AG09319 (cell line): ENCODE data around the gene UBAC2.

Experiments
- DNase-seq: peaks from one replicate; pipeline ENCODE4 v3.0.0-alpha.2; 2010; ENCODE audit warnings: low read depth; ENCODE audit errors: extremely low read depth
- CTCF ChIP-seq: IDR thresholded peaks from 2 replicates; pipeline ENCODE4 v1.5.1; 2011; ENCODE audit warnings: low read depth, mild to moderate bottlenecking, inconsistent platforms, low read length, moderate library complexity

The UBAC2 gene

GRCh38 chr13:99313501-99313900, 112.8 kb downstream of the UBAC2 start:
- DNase-seq = no peak
- no peak for TF ChIP-seq CTCF

GRCh38 chr13:99313941-99314340, 113.3 kb downstream of the UBAC2 start:
- DNase-seq = no peak
- TF ChIP-seq CTCF = no peak

- DNase-seq = no peak
- no peak for TF ChIP-seq CTCF
Observed at GRCh38 chr13:99314640-99315176, 114.1 kb downstream of the UBAC2 start.

DNA sequence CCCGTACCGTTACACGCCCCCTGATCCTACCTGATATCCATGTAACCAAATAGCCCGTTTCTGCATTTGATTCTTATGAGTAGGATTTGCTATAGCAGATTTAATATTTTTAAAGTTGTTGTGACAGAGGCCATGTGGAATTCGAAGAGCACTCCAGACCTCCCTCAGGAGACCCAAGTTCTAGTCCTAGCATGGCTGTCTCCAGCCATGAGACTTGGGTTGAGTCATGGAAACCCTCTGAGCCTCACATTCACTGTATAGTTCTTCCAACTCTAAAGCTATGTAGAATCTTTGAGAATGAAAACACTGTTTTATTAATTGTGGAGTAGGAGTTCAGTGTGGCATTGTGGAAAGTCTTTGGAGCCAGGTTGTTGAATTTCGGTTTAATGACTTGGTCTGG, 114.5 kb downstream of the UBAC2 start:
- no peak for DNase-seq

GRCh38 chr13:99316224-99316623, 115.6 kb downstream of the UBAC2 start:
- TF ChIP-seq CTCF = no peak
- no peak for DNase-seq

More for the DNA sequence above, 114.5 kb downstream of the UBAC2 start:
- TF ChIP-seq CTCF = no peak

DNA sequence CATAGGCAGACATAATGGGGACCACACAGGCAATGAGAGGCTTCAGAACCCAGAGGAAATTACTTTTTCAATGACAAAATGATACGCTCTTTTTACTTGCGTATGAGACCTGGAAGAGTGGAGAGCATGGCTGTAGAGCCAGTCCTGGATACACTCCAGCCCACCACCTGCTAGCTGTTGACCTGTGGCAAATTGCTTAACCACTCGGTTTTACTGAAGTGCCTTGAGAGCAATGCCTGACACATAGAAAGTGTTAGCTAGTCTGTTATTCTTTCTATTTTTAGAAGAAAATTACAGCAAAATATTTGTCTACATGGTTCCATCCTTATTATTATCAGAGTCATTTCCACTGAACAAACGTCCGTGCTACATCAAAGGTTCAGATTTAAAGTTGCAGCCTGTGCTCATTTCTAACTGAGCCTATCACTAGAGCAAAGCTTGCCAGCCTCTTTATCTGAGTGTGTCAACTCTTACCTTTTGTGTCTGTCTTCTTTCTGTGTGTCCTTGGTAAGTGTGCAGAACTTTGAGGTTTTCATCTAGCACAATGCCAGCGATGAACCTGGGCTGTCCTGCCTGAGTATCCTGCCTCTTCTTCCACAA, 116.1 kb downstream of the UBAC2 start:
- no peak for DNase-seq
- TF ChIP-seq CTCF = no peak

DNA sequence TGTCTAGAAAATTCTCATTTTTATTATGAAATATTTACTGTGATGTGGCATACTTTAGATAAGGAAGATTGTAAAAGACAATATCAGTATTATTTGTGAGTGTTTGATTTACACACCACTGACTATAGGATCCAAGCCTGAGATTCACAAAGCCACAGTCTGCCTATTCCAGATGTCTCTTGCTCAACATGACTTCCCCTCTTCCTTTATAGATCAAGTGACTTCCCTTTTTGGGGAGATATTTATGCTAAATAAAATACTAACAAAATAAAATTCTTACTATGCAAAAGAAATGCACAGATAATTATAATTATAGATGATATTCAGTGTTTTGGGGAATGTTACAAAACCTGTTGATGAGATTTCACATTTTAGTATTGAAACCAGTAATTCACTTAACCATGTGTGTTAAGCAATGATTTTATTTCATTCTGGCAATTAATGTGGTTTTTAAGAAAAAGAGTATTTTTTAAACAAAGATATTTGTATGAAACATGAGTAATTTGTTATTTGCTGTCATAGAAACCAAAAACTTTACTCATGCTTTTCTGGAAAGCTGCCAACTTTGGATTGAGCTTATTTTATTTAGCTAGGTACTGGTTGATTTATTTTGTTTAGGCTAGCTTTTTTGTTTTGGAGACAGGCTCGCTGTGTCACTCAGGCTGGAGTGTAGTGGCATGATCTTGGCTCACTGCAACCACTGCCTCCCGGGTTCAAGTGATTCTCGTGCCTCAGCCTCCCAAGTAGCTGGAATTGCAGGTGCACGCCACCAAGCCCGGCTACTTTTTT, 120.2 kb downstream of the UBAC2 start:
- peak; percentile 83 for DNase-seq
- TF ChIP-seq CTCF = no peak
